GM06990 (cell line): Measurements from ENCODE around the gene PARVB.

Experiments used
- DNase-seq: peaks from one replicate; pipeline ENCODE4 v3.0.0-alpha.2; 2011; ENCODE audit not compliant: insufficient read length; ENCODE audit errors: extremely low read depth
- H3K27me3 ChIP-seq: replicated peaks from 2 replicates; pipeline ENCODE4 v1.6.0; 2011; ENCODE audit warnings: low read length; ENCODE audit not compliant: control insufficient read depth, insufficient read depth
- H3K36me3 ChIP-seq: 2 replicates; pipeline ENCODE4 v1.5.1; 2011; ENCODE audit warnings: low read length; ENCODE audit not compliant: control insufficient read depth, insufficient read depth
- H3K4me3 ChIP-seq: replicated peaks from 2 replicates; pipeline ENCODE4 v1.5.1; 2011; ENCODE audit warnings: low read depth, mild to moderate bottlenecking, control low read depth, low read length
- TF ChIP-seq, protein P1 (sequence below): IDR thresholded peaks from 2 replicates; pipeline ENCODE4 v1.5.1; 2011; ENCODE audit warnings: low read length, control low read depth, mild to moderate bottlenecking, inconsistent platforms; ENCODE audit not compliant: insufficient read depth, poor library complexity, severe bottlenecking

The PARVB gene

DNA sequence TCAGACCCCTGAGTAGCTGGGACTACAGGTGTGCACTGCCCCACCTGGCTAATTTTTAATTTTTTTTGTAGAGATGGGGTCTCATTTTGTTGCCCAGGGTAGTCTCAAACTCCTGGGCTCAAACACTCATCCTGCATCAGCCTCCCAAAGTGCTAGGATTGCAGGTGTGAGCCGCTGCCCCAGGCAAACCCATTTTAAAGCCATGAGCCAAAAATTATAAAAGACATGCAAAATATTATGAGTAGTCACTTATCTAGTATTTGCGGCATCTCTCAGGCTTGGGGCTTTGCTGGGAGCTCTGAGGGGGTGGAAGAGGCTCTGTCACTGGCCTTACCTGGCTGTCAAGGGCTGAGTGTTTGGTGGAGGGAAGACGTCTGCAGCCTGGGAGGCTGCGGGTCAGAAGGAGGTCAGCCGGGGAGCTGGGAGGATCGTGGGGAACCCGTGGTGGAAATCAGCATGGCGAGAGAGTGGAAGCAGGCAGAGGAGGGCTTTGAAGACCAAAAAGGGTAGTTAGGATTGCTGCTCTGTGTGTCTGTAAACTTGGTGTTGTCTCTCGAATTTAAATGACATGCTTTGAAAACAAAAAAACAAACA, 87.6 kb downstream of the PARVB start:
- TF ChIP-seq, protein P1, sequence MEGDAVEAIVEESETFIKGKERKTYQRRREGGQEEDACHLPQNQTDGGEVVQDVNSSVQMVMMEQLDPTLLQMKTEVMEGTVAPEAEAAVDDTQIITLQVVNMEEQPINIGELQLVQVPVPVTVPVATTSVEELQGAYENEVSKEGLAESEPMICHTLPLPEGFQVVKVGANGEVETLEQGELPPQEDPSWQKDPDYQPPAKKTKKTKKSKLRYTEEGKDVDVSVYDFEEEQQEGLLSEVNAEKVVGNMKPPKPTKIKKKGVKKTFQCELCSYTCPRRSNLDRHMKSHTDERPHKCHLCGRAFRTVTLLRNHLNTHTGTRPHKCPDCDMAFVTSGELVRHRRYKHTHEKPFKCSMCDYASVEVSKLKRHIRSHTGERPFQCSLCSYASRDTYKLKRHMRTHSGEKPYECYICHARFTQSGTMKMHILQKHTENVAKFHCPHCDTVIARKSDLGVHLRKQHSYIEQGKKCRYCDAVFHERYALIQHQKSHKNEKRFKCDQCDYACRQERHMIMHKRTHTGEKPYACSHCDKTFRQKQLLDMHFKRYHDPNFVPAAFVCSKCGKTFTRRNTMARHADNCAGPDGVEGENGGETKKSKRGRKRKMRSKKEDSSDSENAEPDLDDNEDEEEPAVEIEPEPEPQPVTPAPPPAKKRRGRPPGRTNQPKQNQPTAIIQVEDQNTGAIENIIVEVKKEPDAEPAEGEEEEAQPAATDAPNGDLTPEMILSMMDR = no peak
- Histone ChIP-seq H3K4me3 (no peak overlapping the region), H3K27me3 (no peaks in the 10 kb centered on the region), H3K36me3 (peaks cover 11% of the 10 kb centered on the region)
- no peak for DNase-seq

DNA sequence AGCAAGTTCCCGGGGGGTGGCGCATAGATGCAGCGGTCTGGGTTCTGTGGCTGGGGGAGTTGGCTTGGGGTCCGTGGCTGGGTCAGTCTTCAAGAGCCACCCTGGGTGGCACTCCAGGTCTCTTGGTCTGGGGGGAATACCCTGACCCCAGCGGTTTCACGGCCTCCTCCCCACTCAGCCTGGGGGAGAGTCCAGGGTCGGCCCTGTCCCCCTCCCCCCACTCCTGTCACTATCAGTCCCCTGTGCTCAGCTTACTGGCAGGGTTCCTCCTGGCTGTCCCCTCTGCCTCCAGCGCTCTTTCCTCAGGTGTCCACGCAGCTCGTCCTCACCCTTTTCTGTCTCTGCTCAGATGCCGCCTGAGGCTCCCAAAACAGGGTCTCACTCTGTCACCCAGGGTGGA, 88.1 kb downstream of the PARVB start:
- peaks cover 13% of the 10 kb centered on the region for H3K36me3 ChIP-seq
- TF ChIP-seq, protein P1 = no peak
- H3K4me3 ChIP-seq = no peak overlapping the region
- DNase-seq = no peak
- H3K27me3 ChIP-seq = no peaks in the 10 kb centered on the region

DNA sequence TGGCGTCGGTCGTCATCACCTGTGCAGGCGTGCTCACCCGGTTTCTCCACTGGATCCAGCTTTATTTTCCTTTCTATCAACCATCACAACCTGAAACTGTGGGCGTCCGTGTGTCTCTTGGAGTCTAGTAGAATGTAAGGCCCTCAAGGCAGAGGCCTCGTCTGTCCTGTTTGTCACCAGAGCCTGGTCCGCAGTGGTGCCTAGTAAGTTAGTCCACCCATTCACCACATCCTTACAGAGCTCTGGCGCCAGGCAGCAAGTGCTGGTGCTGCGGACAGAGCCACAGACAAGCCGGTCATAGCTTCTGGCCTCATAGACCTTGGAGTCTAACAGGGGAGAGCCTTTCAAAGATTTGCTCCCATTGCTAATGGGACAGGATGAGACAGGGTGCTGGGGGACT, 92.2 kb downstream of the PARVB start:
- Histone ChIP-seq H3K36me3 (peaks cover 21% of the 10 kb centered on the region), H3K27me3 (no peaks in the 10 kb centered on the region), H3K4me3 (no peak overlapping the region)
- DNase-seq = no peak
- TF ChIP-seq, protein P1 = no peak

DNA sequence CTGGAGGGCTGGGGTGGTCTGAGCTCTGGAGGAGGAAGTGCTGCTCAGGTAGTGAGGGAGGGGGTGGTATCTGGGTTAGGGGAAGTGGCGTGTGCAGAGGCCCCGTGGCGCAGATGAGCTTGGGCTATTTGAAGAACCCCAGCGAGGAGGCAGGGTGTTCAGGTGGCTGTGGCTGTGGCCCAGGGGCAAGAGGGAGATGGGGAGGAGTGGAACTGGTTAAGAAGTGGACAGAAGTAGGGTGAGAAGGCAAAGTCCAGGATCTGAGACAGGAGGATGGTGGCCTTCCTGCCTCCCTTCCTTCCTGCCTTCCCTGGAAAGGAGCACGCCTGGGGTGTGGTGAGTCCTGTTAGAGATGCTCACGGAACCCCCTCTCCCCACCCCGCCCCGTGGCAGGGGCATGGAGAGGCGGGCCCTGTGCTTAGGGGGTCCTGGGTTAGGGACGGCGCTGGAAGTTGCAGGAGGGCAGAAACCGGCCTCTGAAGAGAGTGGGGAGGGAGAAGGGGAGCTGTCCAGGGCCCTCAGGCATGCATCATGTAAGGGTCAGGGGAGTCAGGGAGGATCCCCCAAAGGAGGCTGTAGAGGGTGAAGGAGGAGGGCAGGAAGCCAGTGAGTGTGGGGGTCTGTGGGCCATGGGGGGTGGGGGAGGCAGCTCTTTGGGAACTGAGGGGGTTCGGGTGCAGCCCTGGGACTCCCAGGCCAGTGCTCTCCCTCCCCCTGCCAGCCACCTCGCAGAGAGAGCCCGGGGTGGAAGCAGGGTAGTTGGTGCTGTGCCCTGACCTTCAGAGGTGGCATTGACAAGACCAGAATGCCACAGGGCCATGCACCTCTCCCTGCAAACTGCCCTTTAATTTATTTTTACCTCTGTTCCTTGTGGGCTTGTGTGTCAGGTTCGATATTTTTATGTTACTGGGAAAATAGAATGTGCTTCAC, 92.9 kb downstream of the PARVB start:
- H3K4me3 ChIP-seq = no peak overlapping the region
- no peak for DNase-seq
- TF ChIP-seq, protein P1 = no peak
- no peaks in the 10 kb centered on the region for H3K27me3 ChIP-seq
- peaks cover 20% of the 10 kb centered on the region for H3K36me3 ChIP-seq

DNA sequence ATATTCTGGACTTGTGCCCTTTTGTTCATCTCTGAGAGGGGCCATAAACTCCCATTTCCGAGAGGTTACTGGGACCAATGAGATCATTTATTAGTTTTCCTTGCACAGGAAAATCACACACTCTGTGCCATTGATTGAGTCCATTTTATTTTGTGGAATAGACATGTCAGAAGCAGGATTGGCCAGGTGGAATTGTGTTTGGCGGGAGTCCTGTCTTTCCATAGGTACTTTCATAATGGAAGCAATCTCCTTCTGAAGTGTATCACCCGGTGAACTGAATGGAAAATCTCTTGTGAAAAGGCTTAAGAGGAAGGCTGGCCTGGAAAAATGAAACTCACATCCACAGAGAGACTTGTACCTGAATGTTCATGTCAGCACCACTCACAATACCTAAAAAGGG, 93.6 kb downstream of the PARVB start:
- TF ChIP-seq, protein P1 = no peak
- Histone ChIP-seq H3K27me3 (no peaks in the 10 kb centered on the region), H3K4me3 (no peak overlapping the region), H3K36me3 (peaks cover 18% of the 10 kb centered on the region)
- no peak for DNase-seq
